GM21723 (cell line): ENCODE data around the gene OR51G1.
"Not testable (repeated sequence)": the region's sequence is repeated elsewhere in the genome, so short reads cannot be mapped to it uniquely, and the experiment has no call there.

Experiments used
- ATAC-seq: cut with Tn5 transposase; IDR thresholded peaks from one replicate; pipeline ENCODE4 v1.9.1; 2021; ENCODE audit warnings: mild to moderate bottlenecking, moderate library complexity; ENCODE audit not compliant: unreplicated experiment

OR51G1 gene, protein sequence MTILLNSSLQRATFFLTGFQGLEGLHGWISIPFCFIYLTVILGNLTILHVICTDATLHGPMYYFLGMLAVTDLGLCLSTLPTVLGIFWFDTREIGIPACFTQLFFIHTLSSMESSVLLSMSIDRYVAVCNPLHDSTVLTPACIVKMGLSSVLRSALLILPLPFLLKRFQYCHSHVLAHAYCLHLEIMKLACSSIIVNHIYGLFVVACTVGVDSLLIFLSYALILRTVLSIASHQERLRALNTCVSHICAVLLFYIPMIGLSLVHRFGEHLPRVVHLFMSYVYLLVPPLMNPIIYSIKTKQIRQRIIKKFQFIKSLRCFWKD

DNA sequence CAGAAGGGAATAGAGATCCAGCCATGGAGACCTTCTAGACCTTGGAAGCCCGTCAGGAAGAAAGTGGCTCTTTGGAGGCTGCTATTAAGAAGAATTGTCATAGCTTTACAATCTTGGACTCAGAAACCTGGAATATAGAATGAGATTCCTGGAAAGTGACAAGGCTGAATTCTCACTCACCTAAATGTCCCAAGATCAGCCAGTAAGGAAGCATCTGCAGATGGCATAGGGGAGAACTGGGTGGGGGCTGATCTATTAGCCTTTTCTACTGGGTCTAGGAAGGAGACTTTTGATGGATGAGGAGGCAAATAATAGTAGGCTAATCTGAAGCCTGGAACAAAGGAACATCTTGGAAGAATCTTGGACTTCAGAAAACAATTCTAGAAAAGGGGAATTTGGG, at the start of gene OR51G1:
Gene OR51G1, minus strand, starts transcription at position 101 of the 400 bp plus-strand sequence. Its CDS starts 0 bp downstream, at position 101.
- no peak for ATAC-seq

DNA sequence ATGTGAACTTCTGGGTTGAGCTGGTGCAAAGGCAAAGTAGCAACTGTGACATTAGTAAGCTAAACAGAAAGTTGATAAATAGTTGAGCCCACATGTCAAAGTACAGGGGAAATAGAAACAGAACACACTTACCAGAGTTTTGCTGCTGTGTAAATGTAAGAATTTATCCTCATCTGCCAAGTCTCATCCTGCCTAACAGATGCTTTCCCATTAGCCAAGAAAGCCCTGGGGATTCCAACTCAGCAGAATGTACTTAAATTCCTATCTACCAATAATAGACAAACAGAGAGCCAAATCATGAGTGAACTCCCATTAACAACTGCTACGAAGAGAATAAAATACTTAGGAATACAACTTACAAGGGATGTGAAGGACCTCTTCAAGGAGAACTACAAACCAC, 38.7 kb upstream of the OR51G1 start:
- no peak for ATAC-seq

DNA sequence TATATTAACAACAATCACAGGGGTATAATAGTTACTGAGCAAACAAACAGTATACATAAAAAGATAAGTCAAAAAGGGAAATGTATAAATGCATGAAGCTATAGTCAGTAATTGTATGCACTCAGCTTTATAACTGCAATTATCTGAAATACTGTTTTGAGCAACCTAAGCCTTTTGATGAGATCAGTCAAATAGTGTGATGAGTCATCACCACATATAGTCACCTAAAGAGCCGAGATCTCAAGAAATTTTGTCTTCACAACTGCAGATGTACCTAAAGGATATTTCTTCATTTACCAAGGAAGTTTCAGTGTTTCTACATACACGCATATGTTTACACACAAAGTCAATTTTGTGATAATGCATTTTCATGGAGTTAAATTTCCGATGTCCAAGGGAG, 36.7 kb upstream of the OR51G1 start:
- no peak for ATAC-seq

DNA sequence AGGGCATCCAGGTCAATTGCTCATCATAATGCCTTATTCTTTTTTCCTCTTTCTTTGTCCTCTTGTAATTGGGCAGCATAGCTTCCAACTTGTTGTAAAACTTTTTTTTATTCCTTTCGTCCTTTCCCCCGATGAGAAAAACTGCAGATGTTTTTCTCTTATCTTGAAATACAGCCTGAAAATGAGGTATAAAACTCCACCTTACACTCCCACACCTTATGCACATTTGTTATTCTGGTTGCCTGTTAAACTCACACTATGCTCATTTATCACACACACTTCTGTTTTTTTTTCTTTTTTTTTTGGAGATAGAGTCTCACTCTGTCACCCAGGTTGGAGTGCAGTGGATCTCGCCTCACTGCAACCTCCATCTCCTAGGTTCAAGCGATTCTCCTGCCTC, 33.3 kb upstream of the OR51G1 start:
- no peak for ATAC-seq

DNA sequence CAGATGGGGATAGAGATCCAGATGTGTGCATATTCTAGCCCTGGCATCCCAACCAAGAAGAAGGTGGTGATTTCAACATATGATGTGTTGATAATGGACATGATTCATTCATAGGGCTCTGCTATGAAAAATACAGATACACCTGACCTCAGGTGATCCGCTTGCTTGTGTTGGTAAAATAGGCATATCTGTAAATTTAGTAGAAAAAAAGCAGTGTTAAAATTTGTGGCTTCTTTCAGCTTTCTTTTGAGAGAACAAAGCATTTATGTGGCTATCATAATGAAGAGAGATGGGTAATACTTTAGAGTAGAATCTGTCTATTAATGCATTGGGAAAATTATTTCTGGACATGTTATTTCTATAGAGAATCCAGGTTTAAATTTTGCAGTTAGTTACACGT, 31.5 kb upstream of the OR51G1 start, which contains the start of gene OR51A2:
Gene OR51A2, minus strand, starts transcription at position 101 of the 400 bp plus-strand sequence. Its CDS starts 0 bp downstream, at position 101.
- not testable (repeated sequence) for ATAC-seq

DNA sequence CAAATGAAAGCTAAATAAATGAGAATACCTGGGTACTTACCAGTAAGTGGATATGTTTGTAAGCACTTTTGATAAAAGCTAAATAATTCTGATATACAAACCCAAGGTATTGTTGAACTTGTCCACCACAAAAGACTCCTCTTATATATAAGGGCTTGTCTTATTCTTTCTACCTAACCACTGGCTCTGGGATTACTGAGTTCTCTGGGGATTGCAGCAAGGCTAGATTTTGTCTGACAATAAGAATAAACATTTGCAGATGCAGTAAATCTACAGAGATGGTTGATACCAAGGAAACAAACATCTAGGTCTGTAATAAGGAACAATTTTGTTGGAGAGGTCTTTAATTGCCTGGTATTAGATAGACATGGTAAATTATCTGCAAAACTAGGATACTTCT, 23.4 kb upstream of the OR51G1 start, which contains the start of gene OR51A4:
Gene OR51A4, minus strand, starts transcription at position 101 of the 400 bp plus-strand sequence. CDS start 505 bp downstream, outside the sequence.
- no peak for ATAC-seq

DNA sequence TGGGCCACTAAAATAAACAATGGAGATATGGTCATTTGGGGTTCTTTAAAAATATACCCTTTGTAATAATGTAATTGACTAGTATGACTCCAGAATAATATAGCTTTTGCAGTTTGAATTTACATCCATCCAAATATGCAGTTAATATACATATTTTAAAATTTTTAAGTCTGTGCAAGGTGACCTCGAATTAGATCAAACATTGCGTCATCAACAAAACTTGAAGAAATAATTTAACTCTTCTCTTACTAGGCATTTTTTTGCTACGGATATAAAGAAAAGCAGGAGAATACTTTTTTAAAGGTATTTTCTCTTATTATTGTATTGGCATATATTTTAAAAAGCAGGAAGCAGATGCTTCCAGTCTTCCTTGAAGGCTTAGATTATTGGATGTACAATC, 12.6 kb upstream of the OR51G1 start:
- no peak for ATAC-seq

DNA sequence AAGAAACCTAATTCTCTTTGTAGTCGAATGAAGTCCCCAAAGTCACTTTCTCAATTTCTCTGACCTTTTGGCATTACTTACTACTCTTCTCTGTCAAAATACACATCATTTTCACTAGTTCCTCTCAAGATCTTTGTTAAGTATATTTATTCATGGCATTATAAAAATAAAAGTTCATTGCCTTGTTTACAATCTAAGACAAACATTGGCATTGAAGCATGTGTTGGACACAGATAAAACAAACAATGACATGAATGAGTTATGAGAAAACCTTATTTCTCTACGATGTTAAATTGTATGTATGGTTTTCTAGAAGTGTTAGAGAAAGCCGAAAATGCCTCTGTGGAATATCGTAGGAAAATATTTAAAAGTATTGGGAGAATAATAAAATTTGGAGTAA, 8.6 kb upstream of the OR51G1 start:
- no peak for ATAC-seq

DNA sequence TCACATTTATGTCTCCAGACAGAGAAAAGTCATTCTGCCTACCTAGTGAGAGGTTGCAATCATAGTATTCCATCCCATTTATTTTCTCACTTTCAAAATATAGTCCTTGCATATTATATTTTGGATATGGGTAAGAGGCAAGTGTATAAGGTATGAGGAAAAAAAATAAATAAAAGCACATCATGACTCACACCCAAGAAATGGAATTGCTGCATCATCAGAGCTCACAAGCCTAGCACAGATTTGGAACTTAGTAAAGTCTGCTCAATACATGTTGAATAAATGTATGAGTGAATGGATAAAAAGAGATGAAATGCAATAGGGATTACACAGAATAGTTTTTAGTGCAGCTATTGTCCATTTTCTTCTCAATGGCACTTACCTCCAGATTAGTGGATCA, 2.5 kb upstream of the OR51G1 start:
- no peak for ATAC-seq

DNA sequence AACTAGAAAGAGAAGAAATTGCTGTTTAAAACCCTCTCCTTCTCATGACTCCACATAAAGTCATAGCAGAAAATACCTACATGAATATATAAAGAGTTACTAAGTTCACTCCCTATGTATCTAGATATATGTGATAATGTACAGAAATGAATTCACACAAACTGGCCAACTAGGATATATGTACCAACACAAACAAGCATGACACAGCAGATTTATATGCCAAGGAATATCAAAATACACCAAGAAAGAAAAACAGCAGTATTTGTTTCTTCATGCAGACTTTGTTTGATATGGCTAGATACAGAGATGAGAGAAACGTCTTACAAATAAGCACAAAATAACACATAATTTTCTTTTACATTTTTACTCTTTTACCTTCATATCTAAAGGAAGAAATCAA, 1.8 kb downstream of the OR51G1 start:
- ATAC-seq = no peak

DNA sequence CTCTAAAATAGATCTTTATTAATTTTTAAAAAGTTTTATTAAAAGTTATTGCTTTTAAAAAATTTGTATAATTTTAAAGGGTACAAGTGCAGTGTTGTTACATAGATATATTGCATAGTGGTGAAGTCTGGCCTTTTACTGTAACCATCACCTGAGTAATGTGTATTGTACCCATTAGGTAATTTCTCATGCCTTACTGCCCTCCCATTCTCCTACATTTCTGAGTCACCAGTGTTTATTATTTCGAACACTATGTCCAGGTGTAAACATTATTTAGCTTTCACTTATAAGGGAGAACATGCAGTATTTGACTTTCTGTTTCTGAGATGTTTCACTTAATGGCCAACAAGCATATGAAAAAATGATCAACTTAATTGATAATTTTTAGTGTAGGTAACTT, 2.3 kb downstream of the OR51G1 start:
- no peak for ATAC-seq

DNA sequence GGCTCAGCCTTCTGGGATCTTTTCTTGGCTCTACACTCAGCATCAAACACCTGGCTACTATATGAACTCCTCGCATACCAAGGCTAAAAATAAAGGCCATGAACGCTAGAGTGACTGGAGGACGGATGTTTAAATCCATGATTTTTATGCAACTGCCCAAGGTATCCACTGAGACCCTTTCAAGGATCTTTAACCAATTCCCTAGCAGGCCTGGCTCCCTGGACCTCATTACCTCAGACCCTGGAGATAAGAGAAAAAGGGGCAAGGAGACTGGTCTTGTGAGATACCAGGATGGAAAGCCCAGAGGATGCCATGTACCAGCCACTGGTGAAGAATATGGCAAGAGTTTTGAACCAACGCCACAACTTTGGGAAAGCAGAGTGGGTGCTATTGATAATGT, 4.9 kb downstream of the OR51G1 start, which contains the start of gene OR51G2:
Gene OR51G2, minus strand, starts transcription at position 101 of the 400 bp plus-strand sequence. CDS start 3,687 bp downstream, outside the sequence.
- ATAC-seq = no peak

DNA sequence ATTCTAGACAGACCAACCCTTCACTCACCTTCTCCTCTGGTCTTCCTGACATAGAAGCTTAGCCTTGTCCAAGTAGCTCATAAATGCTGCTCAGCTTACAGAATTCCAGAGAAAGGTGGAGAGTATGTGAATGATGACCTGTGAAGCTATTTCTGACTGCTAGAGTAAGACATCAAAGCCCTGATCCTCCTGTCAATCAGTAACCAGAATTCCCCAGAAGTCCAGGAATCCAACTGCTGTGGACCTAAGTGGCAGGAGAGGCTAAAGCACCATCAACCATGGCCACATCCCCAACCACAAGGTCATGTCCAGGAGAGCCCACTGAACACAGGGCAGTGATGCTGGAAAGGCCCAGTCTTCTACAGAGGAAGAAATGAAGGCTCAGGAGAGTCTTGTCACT, 7.6 kb downstream of the OR51G1 start:
- no peak for ATAC-seq

DNA sequence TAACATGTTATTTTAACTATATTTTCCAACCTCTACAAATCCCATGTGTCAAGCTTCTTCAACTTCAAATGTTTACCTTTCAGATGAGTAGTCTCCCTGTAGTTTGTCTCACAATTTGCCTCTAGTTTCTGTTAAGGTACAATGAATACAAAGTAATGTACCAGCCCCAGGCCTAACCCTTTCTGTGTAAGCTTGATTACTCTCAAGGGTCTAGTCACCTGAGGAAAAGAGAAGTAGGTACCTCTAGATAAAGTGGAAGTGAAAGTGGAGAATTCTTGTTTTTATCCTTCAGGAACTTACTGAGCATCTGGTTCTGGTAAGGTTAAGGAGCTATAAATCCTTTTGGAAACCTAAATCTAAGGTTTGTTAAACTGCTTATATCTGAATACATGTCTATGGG, 20.7 kb downstream of the OR51G1 start, which contains the start of gene OR51A7:
Gene OR51A7, plus strand, starts transcription at position 300 of the 400 bp plus-strand sequence. CDS start 3,587 bp downstream, outside the sequence.
- ATAC-seq = no peak

DNA sequence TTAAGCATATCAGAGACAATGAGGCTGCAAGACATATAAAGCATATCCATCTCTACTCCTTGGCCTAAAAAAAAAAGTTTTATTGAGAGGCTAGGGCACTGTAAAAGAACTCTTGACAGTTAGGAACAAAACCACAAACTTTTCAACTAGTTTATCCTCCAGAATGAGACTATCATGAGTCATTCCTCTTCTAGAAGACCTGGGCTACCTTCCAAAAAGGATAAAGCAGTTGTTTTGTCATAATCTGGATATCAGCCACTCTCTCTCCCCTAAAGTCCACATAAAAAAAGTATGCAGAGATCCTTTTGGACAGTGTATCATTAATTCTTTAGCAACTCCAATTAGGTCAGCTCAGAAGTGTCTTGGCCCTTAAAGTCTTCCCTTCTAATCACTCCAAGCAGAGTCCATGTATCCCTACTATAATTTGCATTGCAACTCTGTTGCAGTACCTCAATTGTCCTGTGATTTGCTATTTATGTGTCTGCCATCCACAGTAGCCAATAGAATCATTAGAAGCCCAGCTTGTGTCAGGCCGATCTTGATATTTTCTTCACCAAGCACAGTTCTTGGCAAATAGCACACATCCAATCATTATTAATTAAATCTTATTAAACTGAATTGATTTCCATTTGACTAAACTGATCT, 32.0 kb downstream of the OR51G1 start:
- ATAC-seq = no peak

DNA sequence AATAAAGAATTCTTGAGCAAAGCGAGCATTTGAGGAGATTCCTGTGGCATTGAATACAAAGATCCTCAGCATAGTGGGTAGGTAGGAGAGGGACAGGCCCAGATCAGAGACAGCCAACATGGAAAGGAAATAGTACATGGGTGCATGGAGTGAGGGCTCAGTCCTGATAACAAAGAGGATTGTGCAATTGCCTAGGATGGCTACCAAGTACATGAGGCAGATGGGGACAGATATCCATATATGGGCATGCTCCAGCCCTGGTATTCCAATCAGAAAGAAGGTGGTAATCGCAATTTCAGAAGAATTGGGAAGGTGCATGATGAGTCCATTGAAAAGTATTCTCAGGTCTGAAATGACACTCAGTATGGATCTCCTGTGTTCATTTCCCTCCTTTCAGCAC, 33.9 kb downstream of the OR51G1 start:
- ATAC-seq = no peak

DNA sequence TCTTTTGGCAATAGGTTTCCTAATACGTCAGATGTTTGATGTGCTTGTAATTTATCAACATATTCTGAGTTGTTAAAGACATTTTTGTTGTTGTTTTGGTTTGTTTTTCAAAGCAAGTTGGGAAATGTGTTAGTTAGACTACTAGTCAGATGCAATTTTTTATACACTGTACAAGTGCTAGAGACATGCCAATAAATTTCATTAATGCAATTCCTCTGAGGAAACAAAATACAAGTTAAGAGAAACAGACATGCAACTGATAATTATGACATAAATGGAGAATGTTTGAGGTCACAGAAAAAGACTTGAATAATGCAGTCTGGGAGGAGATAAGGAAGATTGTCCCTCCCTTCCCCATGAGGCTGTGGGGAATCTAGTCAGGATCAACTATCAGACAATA, 36.5 kb downstream of the OR51G1 start:
- ATAC-seq = no peak

DNA sequence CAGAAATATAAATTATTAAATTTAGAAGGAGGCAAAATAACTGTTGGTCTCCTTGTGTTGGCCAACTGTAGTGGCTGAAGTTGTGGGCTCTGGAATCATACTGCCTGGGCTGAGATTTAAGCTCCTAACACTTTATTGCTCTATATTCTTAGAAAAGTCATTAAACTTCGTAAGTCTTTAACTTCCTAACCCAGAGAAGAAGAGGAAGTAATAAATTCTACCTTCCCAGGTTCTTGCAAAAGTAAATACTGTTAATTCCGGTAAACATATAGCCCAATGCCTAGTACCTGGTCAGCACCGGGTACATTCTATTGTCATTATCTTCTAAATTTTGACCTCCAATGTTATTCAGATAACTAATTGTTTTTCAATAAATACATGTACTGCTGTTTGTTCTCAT, 38.0 kb downstream of the OR51G1 start:
- no peak for ATAC-seq

DNA sequence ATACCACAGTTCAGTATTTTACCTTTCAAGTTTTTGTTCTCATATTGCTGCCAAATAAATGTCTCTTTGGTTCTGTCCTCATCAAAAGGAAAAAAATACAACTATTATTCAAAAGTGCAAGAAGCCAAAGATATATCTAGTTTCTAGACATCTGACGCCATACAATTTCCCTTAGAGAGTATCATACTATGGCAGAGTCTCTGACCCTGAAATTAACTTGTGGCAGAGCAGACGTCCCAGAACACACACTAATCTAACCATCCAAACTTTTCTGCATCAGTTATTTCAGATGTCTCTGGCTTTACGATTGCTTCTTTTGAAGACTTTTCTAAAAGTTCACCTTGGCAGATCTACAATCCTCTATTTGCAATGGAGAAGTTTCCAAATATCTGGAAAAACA, 39.8 kb downstream of the OR51G1 start:
- no peak for ATAC-seq

DNA sequence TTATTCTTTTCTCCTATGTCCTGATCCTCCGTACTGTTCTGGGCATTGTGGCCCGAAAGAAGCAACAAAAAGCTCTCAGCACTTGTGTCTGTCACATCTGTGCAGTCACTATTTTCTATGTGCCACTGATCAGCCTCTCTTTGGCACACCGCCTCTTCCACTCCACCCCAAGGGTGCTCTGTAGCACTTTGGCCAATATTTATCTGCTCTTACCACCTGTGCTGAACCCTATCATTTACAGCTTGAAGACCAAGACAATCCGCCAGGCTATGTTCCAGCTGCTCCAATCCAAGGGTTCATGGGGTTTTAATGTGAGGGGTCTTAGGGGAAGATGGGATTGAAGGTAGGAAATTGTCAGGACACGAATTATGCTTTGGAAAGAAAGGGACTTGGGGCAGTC, 41.6 kb downstream of the OR51G1 start:
- no peak for ATAC-seq

DNA sequence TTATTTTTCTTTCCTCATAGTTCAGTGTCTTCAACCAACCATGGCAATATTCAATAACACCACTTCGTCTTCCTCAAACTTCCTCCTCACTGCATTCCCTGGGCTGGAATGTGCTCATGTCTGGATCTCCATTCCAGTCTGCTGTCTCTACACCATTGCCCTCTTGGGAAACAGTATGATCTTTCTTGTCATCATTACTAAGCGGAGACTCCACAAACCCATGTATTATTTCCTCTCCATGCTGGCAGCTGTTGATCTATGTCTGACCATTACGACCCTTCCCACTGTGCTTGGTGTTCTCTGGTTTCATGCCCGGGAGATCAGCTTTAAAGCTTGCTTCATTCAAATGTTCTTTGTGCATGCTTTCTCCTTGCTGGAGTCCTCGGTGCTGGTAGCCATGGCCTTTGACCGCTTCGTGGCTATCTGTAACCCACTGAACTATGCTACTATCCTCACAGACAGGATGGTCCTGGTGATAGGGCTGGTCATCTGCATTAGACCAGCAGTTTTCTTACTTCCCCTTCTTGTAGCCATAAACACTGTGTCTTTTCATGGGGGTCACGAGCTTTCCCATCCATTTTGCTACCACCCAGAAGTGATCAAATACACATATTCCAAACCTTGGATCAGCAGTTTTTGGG, 42.2 kb downstream of the OR51G1 start, which contains the start of gene OR51T1:
Gene OR51T1, plus strand, starts transcription at position 41 of the 641 bp plus-strand sequence. Its CDS starts 0 bp downstream, at position 41.
- no peak for ATAC-seq
